GM19397 (cell line): Measurements from ENCODE around the gene PCSK2.

Source experiments
- ATAC-seq: cut with Tn5 transposase; IDR thresholded peaks from one replicate; pipeline ENCODE4 v1.9.1; 2021; ENCODE audit warnings: mild to moderate bottlenecking, moderate library complexity; ENCODE audit not compliant: unreplicated experiment

The PCSK2 gene

GRCh38 chr20:17248224-17248623 is 21.4 kb downstream of the PCSK2 start:
- no peak for ATAC-seq

- no peak for ATAC-seq
Measured at GRCh38 chr20:17262786-17263185, 35.9 kb downstream of the PCSK2 start.

- ATAC-seq = no peak
Measured at GRCh38 chr20:17273717-17274116, 46.9 kb downstream of the PCSK2 start.

- no peak for ATAC-seq
Measured at GRCh38 chr20:17276101-17276500, 49.3 kb downstream of the PCSK2 start.

GRCh38 chr20:17281478-17281877 is 54.6 kb downstream of the PCSK2 start:
- ATAC-seq = no peak

- ATAC-seq = no peak
Measured at GRCh38 chr20:17282501-17282900, 55.7 kb downstream of the PCSK2 start.

GRCh38 chr20:17287503-17287902 is 60.7 kb downstream of the PCSK2 start:
- ATAC-seq = no peak

- no peak for ATAC-seq
Measured at GRCh38 chr20:17287998-17288397, 61.2 kb downstream of the PCSK2 start.

- no peak for ATAC-seq
Measured at GRCh38 chr20:17295151-17295726, 68.4 kb downstream of the PCSK2 start.

- ATAC-seq = no peak
Measured at GRCh38 chr20:17295991-17296390, 69.2 kb downstream of the PCSK2 start.

- no peak for ATAC-seq
Measured at GRCh38 chr20:17298171-17298570, 71.3 kb downstream of the PCSK2 start.

GRCh38 chr20:17298751-17299150 is 71.9 kb downstream of the PCSK2 start:
- ATAC-seq = no peak

- ATAC-seq = no peak
Measured at GRCh38 chr20:17300113-17300512, 73.3 kb downstream of the PCSK2 start.

GRCh38 chr20:17304774-17305173 is 77.9 kb downstream of the PCSK2 start:
- no peak for ATAC-seq

GRCh38 chr20:17306427-17306826 is 79.6 kb downstream of the PCSK2 start:
- ATAC-seq = no peak

- no peak for ATAC-seq
Measured at GRCh38 chr20:17314264-17314663, 87.4 kb downstream of the PCSK2 start.

GRCh38 chr20:17315407-17316231 is 88.8 kb downstream of the PCSK2 start:
- ATAC-seq = no peak

GRCh38 chr20:17316316-17317038 is 89.6 kb downstream of the PCSK2 start:
- ATAC-seq = no peak

GRCh38 chr20:17317341-17317740 is 90.5 kb downstream of the PCSK2 start:
- no peak for ATAC-seq

GRCh38 chr20:17320456-17320855 is 93.6 kb downstream of the PCSK2 start:
- no peak for ATAC-seq

- ATAC-seq = no peak
Measured at GRCh38 chr20:17326096-17326495, 99.3 kb downstream of the PCSK2 start.
